Progenitor cell of endocrine pancreas (in vitro differentiated cells): ENCODE data around the gene HPCAL4. TPM values are rescaled to one million over a fixed set of nuclear protein-coding genes. Genes with fewer than 3 reads are reported as not detected.

ENCODE experiments used
- DNase-seq: peaks from one replicate; pipeline ENCODE4 v3.0.0; 2021; ENCODE audit warnings: low spot score; ENCODE audit not compliant: unreplicated experiment
- H3K27ac Mint-ChIP-seq: 2 replicates; pipeline ENCODE4 v1.8.0; 2021; ENCODE audit warnings: mild to moderate bottlenecking, moderate library complexity, mixed read lengths
- H3K27me3 Mint-ChIP-seq: 2 replicates; pipeline ENCODE4 v1.8.0; 2021; ENCODE audit warnings: mixed read lengths
- H3K36me3 Mint-ChIP-seq: 2 replicates; pipeline ENCODE4 v1.8.0; 2022; ENCODE audit warnings: mixed read lengths; ENCODE audit not compliant: insufficient read depth
- H3K4me1 Mint-ChIP-seq: 2 replicates; pipeline ENCODE4 v1.8.0; 2021; ENCODE audit warnings: low read depth, mixed read lengths
- H3K4me3 Mint-ChIP-seq: 2 replicates; pipeline ENCODE4 v1.8.0; 2021; ENCODE audit warnings: low read depth, mild to moderate bottlenecking, moderate library complexity, mixed read lengths
- H3K9me3 Mint-ChIP-seq: 2 replicates; pipeline ENCODE4 v1.8.0; 2021; ENCODE audit warnings: low read depth, mixed read lengths
- total RNA-seq: library from RNA; stranded (reverse); gene quantifications from 2 replicates; pipeline ENCODE4 v1.2.1, GENCODE V29; 2021
- TF ChIP-seq, protein P1 (sequence below): fragments of 200-600 bp; sonication (generic); IDR thresholded peaks from one replicate; pipeline ENCODE4 v1.5.0; 2021; ENCODE audit warnings: antibody characterized with exemption, mild to moderate bottlenecking; ENCODE audit not compliant: unreplicated experiment

Gene HPCAL4
- total RNA-seq, 1 donor from 2014 or later = not detected

- Mint-ChIP-seq H3K36me3 (no peaks in the 10 kb centered on the region), H3K27ac (no peak overlapping the region), H3K9me3 (no peaks in the 10 kb centered on the region), H3K4me1 (peaks cover 8% of the 10 kb centered on the region), H3K27me3 (peaks cover 78% of the 10 kb centered on the region), H3K4me3 (no peak overlapping the region)
- no peak for DNase-seq
- TF ChIP-seq, protein P1, sequence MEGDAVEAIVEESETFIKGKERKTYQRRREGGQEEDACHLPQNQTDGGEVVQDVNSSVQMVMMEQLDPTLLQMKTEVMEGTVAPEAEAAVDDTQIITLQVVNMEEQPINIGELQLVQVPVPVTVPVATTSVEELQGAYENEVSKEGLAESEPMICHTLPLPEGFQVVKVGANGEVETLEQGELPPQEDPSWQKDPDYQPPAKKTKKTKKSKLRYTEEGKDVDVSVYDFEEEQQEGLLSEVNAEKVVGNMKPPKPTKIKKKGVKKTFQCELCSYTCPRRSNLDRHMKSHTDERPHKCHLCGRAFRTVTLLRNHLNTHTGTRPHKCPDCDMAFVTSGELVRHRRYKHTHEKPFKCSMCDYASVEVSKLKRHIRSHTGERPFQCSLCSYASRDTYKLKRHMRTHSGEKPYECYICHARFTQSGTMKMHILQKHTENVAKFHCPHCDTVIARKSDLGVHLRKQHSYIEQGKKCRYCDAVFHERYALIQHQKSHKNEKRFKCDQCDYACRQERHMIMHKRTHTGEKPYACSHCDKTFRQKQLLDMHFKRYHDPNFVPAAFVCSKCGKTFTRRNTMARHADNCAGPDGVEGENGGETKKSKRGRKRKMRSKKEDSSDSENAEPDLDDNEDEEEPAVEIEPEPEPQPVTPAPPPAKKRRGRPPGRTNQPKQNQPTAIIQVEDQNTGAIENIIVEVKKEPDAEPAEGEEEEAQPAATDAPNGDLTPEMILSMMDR = no peak
Observed at GRCh38 chr1:39637361-39637760, 53.9 kb downstream of the HPCAL4 start.

GRCh38 chr1:39635871-39636210 lies 55.4 kb downstream of the HPCAL4 start:
- TF ChIP-seq, protein P1 = no peak
- no peaks in the 10 kb centered on the region for H3K36me3 Mint-ChIP-seq
- H3K27me3 Mint-ChIP-seq = peaks cover 86% of the 10 kb centered on the region
- no peaks in the 10 kb centered on the region for H3K9me3 Mint-ChIP-seq
- no peak overlapping the region for H3K27ac Mint-ChIP-seq
- no peak for DNase-seq
- no peak overlapping the region for H3K4me3 Mint-ChIP-seq
- peaks cover 8% of the 10 kb centered on the region for H3K4me1 Mint-ChIP-seq

DNA sequence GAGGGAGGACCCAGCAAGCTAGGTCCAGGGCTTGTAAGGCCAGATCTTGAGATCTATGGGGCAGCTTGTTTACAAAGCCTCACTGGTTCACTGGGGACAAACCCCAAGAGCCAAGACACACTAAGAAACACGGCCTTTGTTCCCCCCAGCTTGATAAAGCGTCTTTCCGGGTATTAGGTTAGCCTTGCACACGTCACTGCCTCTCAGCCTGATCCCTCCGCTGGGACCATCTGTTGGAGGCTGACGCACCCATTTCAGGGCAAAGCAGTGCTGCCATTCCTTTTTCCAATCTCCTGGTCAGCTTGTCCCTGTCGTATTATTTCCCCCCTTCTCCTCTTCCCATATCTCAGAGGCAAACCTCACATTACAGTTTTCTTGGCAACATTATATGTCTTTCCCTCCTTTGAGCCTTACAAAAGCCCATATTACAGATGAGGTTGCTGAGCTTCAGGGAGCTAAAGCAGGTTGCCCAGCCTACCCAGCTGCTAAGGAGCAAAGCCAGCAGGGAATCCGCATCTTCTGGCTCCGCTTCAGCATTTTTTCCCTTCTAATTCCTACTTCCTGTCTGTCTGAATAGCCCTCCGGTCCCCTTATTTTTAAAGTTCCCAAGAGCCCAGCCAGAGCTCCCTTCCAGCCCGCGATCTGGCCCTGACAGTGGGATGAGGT lies 55.9 kb downstream of the HPCAL4 start:
- Mint-ChIP-seq H3K9me3 (no peaks in the 10 kb centered on the region), H3K36me3 (no peaks in the 10 kb centered on the region), H3K4me1 (peaks cover 8% of the 10 kb centered on the region), H3K27me3 (peaks cover 86% of the 10 kb centered on the region), H3K27ac (no peak overlapping the region), H3K4me3 (no peak overlapping the region)
- no peak for DNase-seq
- TF ChIP-seq, protein P1 = no peak

- H3K9me3 Mint-ChIP-seq = no peaks in the 10 kb centered on the region
- no peak for DNase-seq
- peak overlapping the region; percentile 69 for H3K27ac Mint-ChIP-seq
- no peak overlapping the region for H3K4me3 Mint-ChIP-seq
- H3K27me3 Mint-ChIP-seq = peaks cover 83% of the 10 kb centered on the region
- TF ChIP-seq, protein P1 = no peak
- H3K4me1 Mint-ChIP-seq = peaks cover 8% of the 10 kb centered on the region
- H3K36me3 Mint-ChIP-seq = no peaks in the 10 kb centered on the region
Observed at GRCh38 chr1:39633422-39633821, 57.8 kb downstream of the HPCAL4 start.

GRCh38 chr1:39632682-39633417 lies 58.4 kb downstream of the HPCAL4 start:
- H3K36me3 Mint-ChIP-seq = no peaks in the 10 kb centered on the region
- DNase-seq = peak; percentile 45
- H3K9me3 Mint-ChIP-seq = no peaks in the 10 kb centered on the region
- H3K27ac Mint-ChIP-seq = peak overlapping the region; percentile 69
- peaks cover 8% of the 10 kb centered on the region for H3K4me1 Mint-ChIP-seq
- TF ChIP-seq, protein P1 = no peak
- H3K4me3 Mint-ChIP-seq = no peak overlapping the region
- H3K27me3 Mint-ChIP-seq = peaks cover 77% of the 10 kb centered on the region
